BE2C (cell line): Measurements from ENCODE around the gene PGP.

Experiments
- DNase-seq: peaks from one replicate; pipeline ENCODE4 v3.0.0-alpha.2; 2020
- H3K27me3 ChIP-seq: fragments of 250-450 bp; sonication (Bioruptor Pico); 2 replicates; pipeline ENCODE4 v1.5.1; 2020; ENCODE audit warnings: mild to moderate bottlenecking
- H3K36me3 ChIP-seq: fragments of 250-450 bp; sonication (Bioruptor Pico); 2 replicates; pipeline ENCODE4 v1.5.1; 2020; ENCODE audit warnings: mild to moderate bottlenecking
- H3K4me1 ChIP-seq: fragments of 250-450 bp; sonication (Bioruptor Pico); 2 replicates; pipeline ENCODE4 v1.5.1; 2020
- H3K4me3 ChIP-seq: 2 replicates; pipeline ENCODE4 v1.5.1; 2011; ENCODE audit warnings: low read depth, low read length
- H3K9me3 ChIP-seq: fragments of 250-450 bp; sonication (Bioruptor Pico); 2 replicates; pipeline ENCODE4 v1.5.1; 2020
- TF ChIP-seq, protein P1 (sequence below): IDR thresholded peaks from 2 replicates; pipeline ENCODE4 v1.5.1; 2012; ENCODE audit warnings: mild to moderate bottlenecking, low read depth, low read length

PGP gene

GRCh38 chr16:2170587-2171435 lies 43.8 kb downstream of the PGP start:
- H3K27me3 ChIP-seq = no peaks in the 10 kb centered on the region
- TF ChIP-seq, protein P1, sequence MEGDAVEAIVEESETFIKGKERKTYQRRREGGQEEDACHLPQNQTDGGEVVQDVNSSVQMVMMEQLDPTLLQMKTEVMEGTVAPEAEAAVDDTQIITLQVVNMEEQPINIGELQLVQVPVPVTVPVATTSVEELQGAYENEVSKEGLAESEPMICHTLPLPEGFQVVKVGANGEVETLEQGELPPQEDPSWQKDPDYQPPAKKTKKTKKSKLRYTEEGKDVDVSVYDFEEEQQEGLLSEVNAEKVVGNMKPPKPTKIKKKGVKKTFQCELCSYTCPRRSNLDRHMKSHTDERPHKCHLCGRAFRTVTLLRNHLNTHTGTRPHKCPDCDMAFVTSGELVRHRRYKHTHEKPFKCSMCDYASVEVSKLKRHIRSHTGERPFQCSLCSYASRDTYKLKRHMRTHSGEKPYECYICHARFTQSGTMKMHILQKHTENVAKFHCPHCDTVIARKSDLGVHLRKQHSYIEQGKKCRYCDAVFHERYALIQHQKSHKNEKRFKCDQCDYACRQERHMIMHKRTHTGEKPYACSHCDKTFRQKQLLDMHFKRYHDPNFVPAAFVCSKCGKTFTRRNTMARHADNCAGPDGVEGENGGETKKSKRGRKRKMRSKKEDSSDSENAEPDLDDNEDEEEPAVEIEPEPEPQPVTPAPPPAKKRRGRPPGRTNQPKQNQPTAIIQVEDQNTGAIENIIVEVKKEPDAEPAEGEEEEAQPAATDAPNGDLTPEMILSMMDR = no peak
- no peak for DNase-seq
- peaks cover 71% of the 10 kb centered on the region for H3K36me3 ChIP-seq
- no peaks in the 10 kb centered on the region for H3K9me3 ChIP-seq
- no peaks in the 10 kb centered on the region for H3K4me1 ChIP-seq
- H3K4me3 ChIP-seq = no peak overlapping the region

DNA sequence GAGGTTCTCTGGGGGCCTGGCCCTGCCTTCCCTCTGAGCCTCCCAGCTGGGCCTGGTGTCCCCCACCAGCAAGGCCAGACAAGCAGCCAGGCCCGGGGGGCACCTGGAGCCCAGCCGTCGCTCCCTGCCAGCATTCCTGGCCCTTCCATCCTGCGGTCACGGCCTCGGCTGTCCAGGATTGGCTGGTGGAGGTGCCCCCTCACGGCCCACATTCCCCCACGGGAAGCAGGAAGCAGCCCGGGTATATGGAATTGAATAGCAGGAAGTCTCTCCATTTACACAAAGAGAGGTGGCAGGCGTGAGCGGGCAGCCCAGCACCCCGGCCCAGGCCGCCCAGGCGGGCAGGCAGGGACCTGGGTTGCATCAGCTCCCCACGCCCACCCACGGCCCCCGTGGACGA lies 44.6 kb downstream of the PGP start:
- no peak for DNase-seq
- no peaks in the 10 kb centered on the region for H3K9me3 ChIP-seq
- peaks cover 65% of the 10 kb centered on the region for H3K36me3 ChIP-seq
- H3K4me1 ChIP-seq = no peaks in the 10 kb centered on the region
- H3K27me3 ChIP-seq = no peaks in the 10 kb centered on the region
- H3K4me3 ChIP-seq = no peak overlapping the region
- TF ChIP-seq, protein P1 = no peak

- no peak for DNase-seq
- TF ChIP-seq, protein P1 = no peak
- H3K4me1 ChIP-seq = no peaks in the 10 kb centered on the region
- H3K9me3 ChIP-seq = no peaks in the 10 kb centered on the region
- H3K4me3 ChIP-seq = no peak overlapping the region
- H3K27me3 ChIP-seq = no peaks in the 10 kb centered on the region
- peaks cover 57% of the 10 kb centered on the region for H3K36me3 ChIP-seq
Observed at GRCh38 chr16:2167068-2167638, 47.5 kb downstream of the PGP start.

DNA sequence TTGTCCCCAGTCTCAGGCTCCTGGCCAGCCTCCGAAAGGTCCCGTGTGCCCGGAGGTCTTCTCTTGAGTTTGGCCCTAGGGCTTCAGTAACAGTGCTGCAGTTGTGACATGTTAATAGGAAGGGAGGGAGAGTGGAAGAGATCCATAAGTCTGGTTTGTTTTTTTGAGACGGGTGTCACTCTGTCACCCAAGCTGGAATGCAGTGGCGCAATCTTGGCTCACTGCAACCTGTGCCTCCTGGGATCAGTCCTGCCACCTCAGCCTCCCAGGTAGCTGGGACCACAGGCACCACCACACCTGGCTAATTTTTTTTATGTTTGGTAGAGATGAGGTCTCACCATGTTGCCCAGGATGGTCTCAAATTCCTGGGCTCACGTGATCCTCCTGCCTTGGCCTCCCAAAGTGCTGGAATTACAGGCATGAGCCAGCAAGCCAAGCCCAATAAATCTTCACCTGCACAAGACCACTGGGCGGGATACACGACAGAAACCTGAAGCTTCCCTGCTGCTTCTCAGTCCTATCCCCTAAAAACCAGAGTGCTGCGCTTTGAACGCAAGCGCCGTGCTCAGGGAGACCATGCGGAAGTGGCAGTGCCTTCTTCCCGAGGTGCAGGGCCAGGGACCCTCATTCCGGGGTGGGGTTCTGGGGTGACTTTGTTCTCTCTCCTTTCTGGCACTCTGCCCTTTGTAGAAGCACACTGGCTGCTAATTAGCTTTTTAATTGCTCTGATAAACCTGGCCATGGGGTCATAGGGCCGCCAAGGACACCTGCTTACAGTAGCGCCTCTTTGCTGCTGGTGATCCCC lies 48.2 kb downstream of the PGP start:
- no peak for DNase-seq
- Histone ChIP-seq H3K4me1 (no peaks in the 10 kb centered on the region), H3K36me3 (peaks cover 56% of the 10 kb centered on the region)

DNA sequence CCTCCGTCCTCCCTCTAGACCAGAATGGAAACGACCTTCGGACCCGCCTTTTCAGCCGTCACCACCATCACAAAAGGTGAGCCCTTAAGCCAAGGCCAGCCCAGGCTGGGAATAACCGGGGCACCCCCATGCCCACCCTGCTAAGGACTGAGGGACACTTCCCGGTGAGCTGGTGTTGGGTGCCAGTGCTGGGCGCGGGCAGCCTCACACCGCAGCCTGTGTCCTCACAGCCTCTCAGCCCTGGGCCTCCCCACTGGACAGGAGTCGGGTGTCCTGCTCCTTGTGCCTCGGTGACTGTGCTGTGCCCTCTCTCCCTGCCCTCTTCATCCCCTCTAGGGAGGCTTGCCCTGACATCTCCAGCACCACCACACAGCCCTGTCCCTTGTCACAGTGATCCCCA lies 48.8 kb downstream of the PGP start:
- H3K4me3 ChIP-seq = no peak overlapping the region
- no peaks in the 10 kb centered on the region for H3K27me3 ChIP-seq
- no peaks in the 10 kb centered on the region for H3K9me3 ChIP-seq
- TF ChIP-seq, protein P1 = no peak
- peaks cover 50% of the 10 kb centered on the region for H3K36me3 ChIP-seq
- no peak for DNase-seq
- peaks cover under 1% of the 10 kb centered on the region for H3K4me1 ChIP-seq

More for the DNA sequence above, 48.2 kb downstream of the PGP start:
- no peak overlapping the region for H3K4me3 ChIP-seq
- TF ChIP-seq, protein P1 = no peak
- H3K9me3 ChIP-seq = no peaks in the 10 kb centered on the region
- H3K27me3 ChIP-seq = no peaks in the 10 kb centered on the region
